Left lung (tissue), 10 donors: ENCODE data around the gene PTCD1. TPM values are rescaled to one million over a fixed set of nuclear protein-coding genes. Genes with fewer than 3 reads are reported as not detected.

Experiments used
- ATAC-seq: fragments of 200-7000 bp; cut with Tn5 transposase; one replicate; pipeline ENCODE4 v1.9.1; 2020; ENCODE audit warnings: moderate library complexity
- DNase-seq, 4 donors: peaks; one replicate each; pipeline ENCODE4 v3.0.0-alpha.2; 2013 to 2020
- H3K27ac ChIP-seq, 2 donors: fragments of 200-600 bp; sonication (generic) in 1 of 2; one replicate each; pipeline versions ENCODE4 v1.5.0 to v1.8.0; 2020 to 2021
- H3K27me3 ChIP-seq, 2 donors: fragments of 200-600 bp; sonication (generic) in 1 of 2; one replicate each; pipeline versions ENCODE4 v1.5.0 to v1.8.0; 2020 to 2021
- H3K36me3 ChIP-seq, 2 donors: fragments of 200-600 bp; sonication (generic) in 1 of 2; one replicate each; pipeline versions ENCODE4 v1.5.0 to v1.8.0; 2020 to 2021
- H3K4me1 ChIP-seq, 2 donors: fragments of 200-600 bp; one replicate each; pipeline ENCODE4 v1.8.0; 2021
- H3K4me3 ChIP-seq, 2 donors: fragments of 200-600 bp; sonication (generic) in 1 of 2; one replicate each; pipeline versions ENCODE4 v1.5.0 to v1.8.0; 2020 to 2021; ENCODE audit warnings: mild to moderate bottlenecking in 1 of 2
- H3K9me3 ChIP-seq, 2 donors: fragments of 200-600 bp; sonication (generic) in 1 of 2; one replicate each; pipeline versions ENCODE4 v1.5.0 to v1.8.0; 2020 to 2021
- intact Hi-C, 2 donors: fragments of 100-400 bp; cut with DNase I; formaldehyde crosslinking; loops; one replicate each; pipeline versions ENCODE4 v1.11.2 to v1.14.2; 2022
- polyA plus RNA-seq, 6 donors: library from polyadenylated mRNA; unstranded; fragments of 120-200 nt; gene quantifications; one replicate each; pipeline ENCODE4 v1.2.1, GENCODE V29; 2013; ENCODE audit not compliant: insufficient read length in 6 of 6
- total RNA-seq, 2 donors: library from RNA; stranded (reverse); fragmentation: NEBNext Ultra II Directional; extraction: Animal tissue kit (Norgen Biotek cat#: 25700); gene quantifications; one replicate each; pipeline ENCODE4 v1.2.1, GENCODE V29; 2021
- TF ChIP-seq, protein P1 (sequence below), 2 donors: fragments of 200-600 bp; sonication (generic) in 1 of 2; IDR thresholded peaks; one replicate each; pipeline versions ENCODE4 v1.5.0 to v1.8.0; 2021; ENCODE audit warnings: antibody characterized with exemption in 2 of 2
- donor health status: DM: no; HTN: yes; CAD: no.
- donor health status: DM: no; HTN: no; CAD: no.

PTCD1 gene
- total and polyA plus RNA-seq, 8 donors: 3.5 to 8.2 (median 7.0) TPM

- Histone ChIP-seq H3K27me3 (no peaks in the 10 kb centered on the region), H3K4me1 (peaks cover 37 to 72% of the 10 kb centered on the region in 2 donors), H3K4me3 (peak overlapping the region; percentile 96 to 97), H3K9me3 (no peaks in the 10 kb centered on the region), H3K36me3 (peaks cover 0 to 24% of the 10 kb centered on the region in 2 donors), H3K27ac (peak overlapping the region; percentile 89 to 97)
- DNase-seq (peak; percentile 52 to 97 (median 72)), ATAC-seq (peak; percentile 71)
- TF ChIP-seq, protein P1, sequence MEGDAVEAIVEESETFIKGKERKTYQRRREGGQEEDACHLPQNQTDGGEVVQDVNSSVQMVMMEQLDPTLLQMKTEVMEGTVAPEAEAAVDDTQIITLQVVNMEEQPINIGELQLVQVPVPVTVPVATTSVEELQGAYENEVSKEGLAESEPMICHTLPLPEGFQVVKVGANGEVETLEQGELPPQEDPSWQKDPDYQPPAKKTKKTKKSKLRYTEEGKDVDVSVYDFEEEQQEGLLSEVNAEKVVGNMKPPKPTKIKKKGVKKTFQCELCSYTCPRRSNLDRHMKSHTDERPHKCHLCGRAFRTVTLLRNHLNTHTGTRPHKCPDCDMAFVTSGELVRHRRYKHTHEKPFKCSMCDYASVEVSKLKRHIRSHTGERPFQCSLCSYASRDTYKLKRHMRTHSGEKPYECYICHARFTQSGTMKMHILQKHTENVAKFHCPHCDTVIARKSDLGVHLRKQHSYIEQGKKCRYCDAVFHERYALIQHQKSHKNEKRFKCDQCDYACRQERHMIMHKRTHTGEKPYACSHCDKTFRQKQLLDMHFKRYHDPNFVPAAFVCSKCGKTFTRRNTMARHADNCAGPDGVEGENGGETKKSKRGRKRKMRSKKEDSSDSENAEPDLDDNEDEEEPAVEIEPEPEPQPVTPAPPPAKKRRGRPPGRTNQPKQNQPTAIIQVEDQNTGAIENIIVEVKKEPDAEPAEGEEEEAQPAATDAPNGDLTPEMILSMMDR (IDR thresholded peaks at IDR 0.05): no peak
- intact Hi-C loops: no loop called here
These were observed 63.4 kb downstream of the PTCD1 start for GRCh38 chr7:99375070-99375807.

DNA sequence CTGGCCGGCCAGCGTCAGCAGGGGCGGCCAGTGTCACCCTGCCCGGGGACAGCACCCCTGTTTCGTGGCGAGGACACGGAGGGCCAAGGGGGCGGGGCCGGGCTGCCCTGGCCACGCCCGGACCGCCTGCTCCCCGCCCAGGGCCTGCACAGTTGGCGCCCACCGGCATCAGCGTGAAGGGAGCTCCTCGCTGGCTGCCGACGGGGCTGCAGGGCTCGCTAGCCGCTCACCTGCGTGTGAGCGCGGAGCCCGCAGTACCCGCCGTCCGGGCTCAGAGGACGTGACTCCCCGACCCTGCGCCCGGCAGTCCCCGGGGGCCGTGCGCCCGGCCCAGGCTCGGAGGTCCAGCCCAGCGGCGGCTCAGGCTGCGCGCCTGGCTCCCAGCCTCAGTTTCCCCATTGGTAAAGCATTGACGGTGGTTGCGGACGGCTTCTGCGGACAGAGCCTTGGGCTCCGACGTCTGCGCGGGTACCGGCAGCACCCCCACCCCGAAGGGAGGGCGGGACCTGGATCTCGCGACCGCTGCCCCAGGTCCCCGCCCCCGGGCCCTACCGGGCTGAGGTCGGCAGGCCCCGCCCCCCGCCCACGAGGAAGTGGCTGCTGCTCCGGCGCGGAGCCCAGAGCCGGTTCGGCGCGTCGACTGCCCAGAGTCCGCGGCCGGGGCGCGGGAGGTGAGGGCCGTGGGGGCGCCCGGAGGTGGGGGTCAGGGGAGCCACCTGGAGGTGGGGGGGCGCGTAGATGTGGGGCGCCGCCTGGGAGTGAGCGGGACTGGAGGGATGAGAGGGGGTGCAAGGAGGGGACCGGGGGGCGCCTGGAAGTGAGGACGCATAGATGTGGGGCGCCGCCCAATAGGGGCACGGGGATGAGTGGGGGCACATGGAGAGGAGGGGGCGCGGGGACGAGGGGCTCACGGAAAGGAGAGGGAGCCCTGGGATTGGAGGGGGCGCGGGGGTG is 64.2 kb downstream of the PTCD1 start, which contains the start of gene ARPC1B:
ARPC1B (plus strand) TSS at position 620 of the 954 bp plus-strand sequence. CDS start 10,985 bp downstream, outside the sequence.
- peak within 1 kb of the TSS; percentile 89 to 97 for H3K27ac ChIP-seq
- H3K4me1 ChIP-seq: peaks cover 29 to 64% of the 10 kb centered on the region in 2 donors
- TF ChIP-seq, protein P1 (IDR thresholded peaks at IDR 0.05): no peak
- peaks cover 0 to 24% of the 10 kb centered on the region in 2 donors for H3K36me3 ChIP-seq
- intact Hi-C loops: no loop called here
- peak within 1 kb of the TSS; percentile 96 to 97 for H3K4me3 ChIP-seq
- H3K27me3 ChIP-seq: no peaks in the 10 kb centered on the region
- no peaks in the 10 kb centered on the region for H3K9me3 ChIP-seq
- DNase-seq: peak in 3 of 4 donors; percentile 58 to 98 (median 91)
- ATAC-seq: peak; percentile 82

DNA sequence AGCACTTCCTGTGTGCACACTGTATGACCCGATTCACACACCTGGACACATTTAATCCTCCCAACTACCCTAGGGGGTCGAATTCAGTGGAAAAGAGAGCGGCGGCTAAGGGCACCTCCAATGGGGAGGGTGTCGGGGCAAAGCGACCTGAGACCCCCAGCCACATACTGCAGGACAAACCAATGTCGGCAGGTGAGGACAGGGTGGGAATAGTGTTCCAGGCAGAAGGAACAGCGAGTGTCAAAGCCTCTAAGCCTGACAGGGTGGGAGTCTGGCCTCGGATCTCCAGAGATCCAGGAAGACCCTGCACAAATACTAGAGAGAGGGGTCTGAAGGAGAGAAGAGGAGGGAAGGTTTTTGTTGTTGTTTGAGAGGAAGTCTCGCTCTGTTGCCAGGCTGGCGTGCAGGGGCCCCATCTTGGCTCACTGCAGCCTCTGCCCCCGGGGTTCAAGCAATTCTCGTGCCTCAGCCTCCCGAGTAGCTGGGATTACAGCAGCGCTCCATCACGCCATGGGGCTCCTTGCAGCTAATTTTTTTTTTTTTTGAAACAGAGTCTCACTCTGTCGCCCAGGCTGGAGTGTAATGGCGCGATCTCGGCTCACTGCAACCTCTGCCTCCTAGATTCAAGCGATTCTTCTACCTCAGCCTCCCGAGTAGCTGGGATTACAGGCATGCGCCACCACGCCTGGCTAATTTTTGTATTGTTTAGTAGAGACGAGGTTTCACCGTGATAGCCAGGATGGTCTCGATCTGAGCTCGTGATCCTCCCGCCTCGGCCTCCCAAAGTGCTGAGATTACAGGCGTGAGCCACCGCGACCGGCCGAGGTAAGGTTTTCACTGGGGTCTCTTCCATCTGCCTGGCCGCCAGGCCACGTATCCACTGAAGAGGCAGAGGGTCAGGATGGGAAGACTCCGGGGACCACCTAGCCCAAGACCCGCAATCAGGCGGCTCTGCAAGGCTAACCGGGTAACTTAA is 65.2 kb downstream of the PTCD1 start:
- ATAC-seq (no peak), DNase-seq (no peak)
- Histone ChIP-seq H3K4me1 (peaks cover 19 to 58% of the 10 kb centered on the region in 2 donors), H3K9me3 (no peaks in the 10 kb centered on the region), H3K27me3 (no peaks in the 10 kb centered on the region), H3K27ac (peak overlapping the region; percentile 89 to 97), H3K36me3 (peaks cover 0 to 29% of the 10 kb centered on the region in 2 donors), H3K4me3 (peak overlapping the region; percentile 96 to 97)
- intact Hi-C loops: no loop called here
- TF ChIP-seq, protein P1 (IDR thresholded peaks at IDR 0.05): no peak

- Histone ChIP-seq H3K27me3 (no peaks in the 10 kb centered on the region), H3K36me3 (peaks cover 0 to 26% of the 10 kb centered on the region in 2 donors), H3K4me1 (peaks cover 19 to 49% of the 10 kb centered on the region in 2 donors), H3K27ac (peak overlapping the region; percentile 63 to 65), H3K9me3 (no peaks in the 10 kb centered on the region), H3K4me3 (no peak overlapping the region)
- TF ChIP-seq, protein P1 (IDR thresholded peaks at IDR 0.05): no peak
- intact Hi-C loops: no loop called here
- DNase-seq (peak in 1 of 4 donors; percentile 65), ATAC-seq (peak; percentile 11)
These were observed 66.1 kb downstream of the PTCD1 start for GRCh38 chr7:99372275-99373090.
